GM23338 (cell line): ENCODE results near the gene LLPH. TPM values are rescaled to one million over a fixed set of nuclear protein-coding genes. Genes with fewer than 3 reads are reported as not detected.

ENCODE experiments used
- ATAC-seq: fragments of 200-7000 bp; cut with Tn5 transposase; 3 replicates; pipeline ENCODE4 v1.9.1; 2020
- DNase-seq: peaks from one replicate; pipeline ENCODE4 v3.0.0-alpha.2; 2015; ENCODE audit warnings: low spot score
- H2AFZ ChIP-seq: fragments of 200-600 bp; sonication (generic); 2 replicates; pipeline ENCODE4 v1.8.0; 2016; ENCODE audit warnings: antibody characterized with exemption, mild to moderate bottlenecking, moderate library complexity
- H3F3A ChIP-seq: fragments of 200-600 bp; sonication (generic); replicated peaks from 2 replicates; pipeline ENCODE4 v1.8.0; 2017; ENCODE audit warnings: antibody characterized with exemption, mixed run types, low read depth
- H3K27ac ChIP-seq: fragments of 200-600 bp; sonication (generic); 2 replicates; pipeline ENCODE4 v1.6.1; 2016; ENCODE audit warnings: low read depth
- H3K27me3 ChIP-seq: fragments of 200-600 bp; sonication (generic); 2 replicates; pipeline ENCODE4 v1.8.0; 2016; ENCODE audit warnings: mild to moderate bottlenecking, mixed run types, moderate library complexity; ENCODE audit not compliant: insufficient read depth
- H3K36me3 ChIP-seq: fragments of 200-600 bp; sonication (generic); 2 replicates; pipeline ENCODE4 v1.8.0; 2016; ENCODE audit warnings: mild to moderate bottlenecking; ENCODE audit not compliant: insufficient read depth
- H3K4me1 ChIP-seq: fragments of 200-600 bp; sonication (generic); 2 replicates; pipeline ENCODE4 v1.8.0; 2016; ENCODE audit warnings: mild to moderate bottlenecking, moderate library complexity; ENCODE audit not compliant: insufficient read depth
- H3K4me2 ChIP-seq: fragments of 200-600 bp; sonication (generic); 2 replicates; pipeline ENCODE4 v1.7.1; 2017; ENCODE audit warnings: mixed run types
- H3K4me3 ChIP-seq: fragments of 200-600 bp; sonication (generic); 2 replicates; pipeline ENCODE4 v1.6.1; 2016; ENCODE audit warnings: mixed run types
- H3K79me2 ChIP-seq: fragments of 200-600 bp; sonication (generic); replicated peaks from 2 replicates; pipeline ENCODE4 v1.8.0; 2017; ENCODE audit warnings: mild to moderate bottlenecking; ENCODE audit not compliant: insufficient read depth
- H3K9me2 ChIP-seq: fragments of 200-600 bp; sonication (generic); 2 replicates; pipeline ENCODE4 v1.8.0; 2017; ENCODE audit not compliant: insufficient read depth
- H4K20me1 ChIP-seq: fragments of 200-600 bp; sonication (generic); replicated peaks from 2 replicates; pipeline ENCODE4 v1.8.0; 2017; ENCODE audit warnings: mild to moderate bottlenecking; ENCODE audit not compliant: insufficient read depth
- H3K27ac Mint-ChIP-seq: 2 replicates; pipeline ENCODE4 v1.8.0; 2020; ENCODE audit warnings: inconsistent platforms, mild to moderate bottlenecking, moderate library complexity, mixed read lengths
- H3K27me3 Mint-ChIP-seq: 3 replicates; pipeline ENCODE4 v1.8.0; 2022; ENCODE audit warnings: low read depth, mild to moderate bottlenecking, moderate library complexity, mixed read lengths, inconsistent platforms; ENCODE audit not compliant: insufficient read depth, poor library complexity
- H3K36me3 Mint-ChIP-seq: 3 replicates; pipeline ENCODE4 v1.8.0; 2021; ENCODE audit warnings: low read depth, mild to moderate bottlenecking, inconsistent platforms, moderate library complexity, mixed read lengths
- H3K4me1 Mint-ChIP-seq: 3 replicates; pipeline ENCODE4 v1.8.0; 2020; ENCODE audit warnings: mild to moderate bottlenecking, inconsistent platforms, mixed read lengths
- H3K4me3 Mint-ChIP-seq: 3 replicates; pipeline ENCODE4 v1.8.0; 2021; ENCODE audit warnings: moderate library complexity, mild to moderate bottlenecking, inconsistent platforms, mixed read lengths
- H3K9me3 Mint-ChIP-seq: 3 replicates; pipeline ENCODE4 v1.8.0; 2020; ENCODE audit warnings: moderate library complexity, mild to moderate bottlenecking, inconsistent platforms, mixed read lengths
- CREB1 ChIP-seq: fragments of 250-450 bp; sonication (Bioruptor Pico); IDR thresholded peaks from 2 replicates; pipeline ENCODE4 v1.5.0; 2020; ENCODE audit warnings: low read depth, mild to moderate bottlenecking, moderate library complexity
- EZH2 ChIP-seq: fragments of 200-600 bp; sonication (generic); IDR thresholded peaks from one replicate; pipeline ENCODE4 v1.8.0; 2017; ENCODE audit warnings: antibody characterized with exemption, mild to moderate bottlenecking, low read depth; ENCODE audit not compliant: unreplicated experiment
- EZH2phosphoT487 ChIP-seq: fragments of 200-600 bp; sonication (generic); IDR thresholded peaks from one replicate; pipeline ENCODE4 v1.8.1; 2018; ENCODE audit warnings: antibody characterized with exemption; ENCODE audit not compliant: unreplicated experiment
- JUNB ChIP-seq: IDR thresholded peaks from one replicate; pipeline ENCODE4 v1.6.1; 2016; ENCODE audit warnings: antibody characterized with exemption; ENCODE audit not compliant: unreplicated experiment
- NANOG ChIP-seq: IDR thresholded peaks from 2 replicates; pipeline ENCODE4 v1.6.1; 2016; ENCODE audit warnings: antibody characterized with exemption, borderline replicate concordance
- POLR2AphosphoS5 ChIP-seq: IDR thresholded peaks from 2 replicates; pipeline ENCODE4 v1.6.1; 2016; ENCODE audit warnings: antibody characterized with exemption, low read depth
- STAT1 ChIP-seq: IDR thresholded peaks from one replicate; pipeline ENCODE4 v1.6.1; 2016; ENCODE audit warnings: antibody characterized with exemption; ENCODE audit not compliant: unreplicated experiment
- ZNF114 ChIP-seq: fragments of 250-450 bp; sonication (Bioruptor Pico); IDR thresholded peaks from 2 replicates; pipeline ENCODE4 v1.5.0; 2020; ENCODE audit warnings: mild to moderate bottlenecking, moderate library complexity
- ZNF331 ChIP-seq: fragments of 250-450 bp; sonication (Bioruptor Pico); IDR thresholded peaks from 2 replicates; pipeline ENCODE4 v1.5.0; 2020; ENCODE audit warnings: low read depth, mild to moderate bottlenecking, moderate library complexity
- polyA plus RNA-seq: library from polyadenylated mRNA; unstranded; fragments of >200 nt; fragmentation: Nextera tagmentation; extraction: Ambion mirVana; gene quantifications from 2 replicates; pipeline ENCODE4 v1.2.1, GENCODE V29; 2016
- total RNA-seq: library from RNA; depleted of rRNA; stranded (reverse); fragments of >200 nt; shearing (Covaris generic); gene quantifications from 2 replicates; pipeline ENCODE4 v1.2.3, GENCODE V29; 2014
- TF ChIP-seq, protein P1 (sequence below): IDR thresholded peaks from one replicate; pipeline ENCODE4 v1.6.1; 2018; ENCODE audit warnings: antibody characterized with exemption; ENCODE audit not compliant: unreplicated experiment
- TF ChIP-seq, protein P2 (sequence below): IDR thresholded peaks from 2 replicates; pipeline ENCODE4 v1.6.1; 2016; ENCODE audit warnings: antibody characterized with exemption
- TF ChIP-seq, protein P3 (sequence below), 2 experiments: fragments of 200-600 bp in 1 of 2; sonication (generic) in 1 of 2; conservative IDR thresholded peaks; 2 replicates each; pipeline versions ENCODE4 v1.5.1 to v1.6.1; 2016 to 2017; ENCODE audit warnings: antibody characterized with exemption in 2 of 2, low read depth in 2 of 2, mild to moderate bottlenecking in 2 of 2, moderate library complexity in 1 of 2

The LLPH gene
- total and polyA plus RNA-seq, 2 experiments from 2014 or later, result 10.7 to 56.6 TPM

DNA sequence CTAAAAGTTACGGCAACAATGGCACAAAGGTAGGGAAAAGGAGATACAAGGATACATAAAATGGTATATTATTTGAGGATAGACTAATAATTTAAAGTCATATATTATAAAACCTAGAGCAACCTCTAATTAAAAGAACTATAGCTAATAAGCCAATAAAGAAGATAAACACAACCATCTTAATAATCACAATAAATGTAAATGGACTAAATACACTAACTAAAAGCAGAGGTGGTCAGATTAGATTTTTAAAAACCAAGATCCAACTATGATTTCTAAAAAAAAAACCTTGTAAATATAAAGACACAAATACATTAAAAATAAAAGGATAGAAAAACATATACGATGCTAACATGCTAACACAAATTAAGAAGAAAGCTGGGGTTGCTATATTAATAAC, 10.7 kb upstream of the LLPH start (continued):
- TF ChIP-seq, protein P1, sequence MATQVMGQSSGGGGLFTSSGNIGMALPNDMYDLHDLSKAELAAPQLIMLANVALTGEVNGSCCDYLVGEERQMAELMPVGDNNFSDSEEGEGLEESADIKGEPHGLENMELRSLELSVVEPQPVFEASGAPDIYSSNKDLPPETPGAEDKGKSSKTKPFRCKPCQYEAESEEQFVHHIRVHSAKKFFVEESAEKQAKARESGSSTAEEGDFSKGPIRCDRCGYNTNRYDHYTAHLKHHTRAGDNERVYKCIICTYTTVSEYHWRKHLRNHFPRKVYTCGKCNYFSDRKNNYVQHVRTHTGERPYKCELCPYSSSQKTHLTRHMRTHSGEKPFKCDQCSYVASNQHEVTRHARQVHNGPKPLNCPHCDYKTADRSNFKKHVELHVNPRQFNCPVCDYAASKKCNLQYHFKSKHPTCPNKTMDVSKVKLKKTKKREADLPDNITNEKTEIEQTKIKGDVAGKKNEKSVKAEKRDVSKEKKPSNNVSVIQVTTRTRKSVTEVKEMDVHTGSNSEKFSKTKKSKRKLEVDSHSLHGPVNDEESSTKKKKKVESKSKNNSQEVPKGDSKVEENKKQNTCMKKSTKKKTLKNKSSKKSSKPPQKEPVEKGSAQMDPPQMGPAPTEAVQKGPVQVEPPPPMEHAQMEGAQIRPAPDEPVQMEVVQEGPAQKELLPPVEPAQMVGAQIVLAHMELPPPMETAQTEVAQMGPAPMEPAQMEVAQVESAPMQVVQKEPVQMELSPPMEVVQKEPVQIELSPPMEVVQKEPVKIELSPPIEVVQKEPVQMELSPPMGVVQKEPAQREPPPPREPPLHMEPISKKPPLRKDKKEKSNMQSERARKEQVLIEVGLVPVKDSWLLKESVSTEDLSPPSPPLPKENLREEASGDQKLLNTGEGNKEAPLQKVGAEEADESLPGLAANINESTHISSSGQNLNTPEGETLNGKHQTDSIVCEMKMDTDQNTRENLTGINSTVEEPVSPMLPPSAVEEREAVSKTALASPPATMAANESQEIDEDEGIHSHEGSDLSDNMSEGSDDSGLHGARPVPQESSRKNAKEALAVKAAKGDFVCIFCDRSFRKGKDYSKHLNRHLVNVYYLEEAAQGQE, result no peak
- TF ChIP-seq ZNF331 (no peak), JUNB (no peak), ZNF114 (no peak), NANOG (no peak), POLR2AphosphoS5 (no peak), EZH2phosphoT487 (no peak), EZH2 (no peak), STAT1 (no peak), CREB1 (CRISPR knock-in tag) (no peak)
- TF ChIP-seq, protein P2, sequence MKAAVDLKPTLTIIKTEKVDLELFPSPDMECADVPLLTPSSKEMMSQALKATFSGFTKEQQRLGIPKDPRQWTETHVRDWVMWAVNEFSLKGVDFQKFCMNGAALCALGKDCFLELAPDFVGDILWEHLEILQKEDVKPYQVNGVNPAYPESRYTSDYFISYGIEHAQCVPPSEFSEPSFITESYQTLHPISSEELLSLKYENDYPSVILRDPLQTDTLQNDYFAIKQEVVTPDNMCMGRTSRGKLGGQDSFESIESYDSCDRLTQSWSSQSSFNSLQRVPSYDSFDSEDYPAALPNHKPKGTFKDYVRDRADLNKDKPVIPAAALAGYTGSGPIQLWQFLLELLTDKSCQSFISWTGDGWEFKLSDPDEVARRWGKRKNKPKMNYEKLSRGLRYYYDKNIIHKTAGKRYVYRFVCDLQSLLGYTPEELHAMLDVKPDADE, result no peak
- TF ChIP-seq, protein P3, sequence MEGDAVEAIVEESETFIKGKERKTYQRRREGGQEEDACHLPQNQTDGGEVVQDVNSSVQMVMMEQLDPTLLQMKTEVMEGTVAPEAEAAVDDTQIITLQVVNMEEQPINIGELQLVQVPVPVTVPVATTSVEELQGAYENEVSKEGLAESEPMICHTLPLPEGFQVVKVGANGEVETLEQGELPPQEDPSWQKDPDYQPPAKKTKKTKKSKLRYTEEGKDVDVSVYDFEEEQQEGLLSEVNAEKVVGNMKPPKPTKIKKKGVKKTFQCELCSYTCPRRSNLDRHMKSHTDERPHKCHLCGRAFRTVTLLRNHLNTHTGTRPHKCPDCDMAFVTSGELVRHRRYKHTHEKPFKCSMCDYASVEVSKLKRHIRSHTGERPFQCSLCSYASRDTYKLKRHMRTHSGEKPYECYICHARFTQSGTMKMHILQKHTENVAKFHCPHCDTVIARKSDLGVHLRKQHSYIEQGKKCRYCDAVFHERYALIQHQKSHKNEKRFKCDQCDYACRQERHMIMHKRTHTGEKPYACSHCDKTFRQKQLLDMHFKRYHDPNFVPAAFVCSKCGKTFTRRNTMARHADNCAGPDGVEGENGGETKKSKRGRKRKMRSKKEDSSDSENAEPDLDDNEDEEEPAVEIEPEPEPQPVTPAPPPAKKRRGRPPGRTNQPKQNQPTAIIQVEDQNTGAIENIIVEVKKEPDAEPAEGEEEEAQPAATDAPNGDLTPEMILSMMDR (conservative IDR thresholded peaks at IDR 0.05; ENCODE audit: low read depth in 2 of 2), result no peak

DNA sequence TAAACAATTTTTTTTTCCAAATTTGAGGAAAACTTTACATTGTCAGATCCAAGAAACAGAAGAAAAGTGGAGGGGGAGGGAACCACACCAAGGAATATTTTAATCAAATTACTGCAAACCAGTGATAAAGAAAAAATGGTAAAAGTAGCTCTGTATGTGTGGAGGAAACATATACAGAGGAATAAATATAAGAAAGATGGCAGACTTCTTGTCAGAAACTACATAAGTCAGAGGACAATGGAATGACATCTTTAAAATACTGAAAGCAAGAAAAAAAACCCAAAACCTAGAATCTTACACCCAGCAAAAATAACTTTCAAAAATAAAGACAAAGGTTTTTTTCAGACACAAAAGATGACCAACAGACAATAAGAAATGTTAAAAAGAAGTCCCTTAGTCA, 10.2 kb upstream of the LLPH start:
- H3K27me3 ChIP-seq, result no peaks in the 10 kb centered on the region
- no peak for ATAC-seq
- no peak for TF ChIP-seq EZH2phosphoT487
- no peak for TF ChIP-seq JUNB
- TF ChIP-seq POLR2AphosphoS5, result no peak
- no peak for TF ChIP-seq NANOG
- TF ChIP-seq ZNF114, result no peak
- no peak for TF ChIP-seq STAT1
- TF ChIP-seq, protein P3 (conservative IDR thresholded peaks at IDR 0.05; ENCODE audit: low read depth in 2 of 2), result no peak
- TF ChIP-seq ZNF331, result no peak
- TF ChIP-seq, protein P2, result no peak

More for the DNA sequence above, 10.2 kb upstream of the LLPH start:
- Histone ChIP-seq H4K20me1 (no peaks in the 10 kb centered on the region), H3K9me2 (no peaks in the 10 kb centered on the region), H3K27ac (no peak overlapping the region), H3K36me3 (peaks cover 9% of the 10 kb centered on the region; the same call in 1 of the 2 replicates), H2AFZ (no peak overlapping the region), H3K79me2 (no peaks in the 10 kb centered on the region), H3K4me2 (no peak overlapping the region), H3K4me1 (peaks cover 2% of the 10 kb centered on the region; the same call in 1 of the 2 replicates), H3K4me3 (no peak overlapping the region; the same call in 1 of the 2 replicates), H3F3A (no peaks in the 10 kb centered on the region)
- Mint-ChIP-seq H3K27me3 (no peaks in the 10 kb centered on the region), H3K4me3 (no peak overlapping the region), H3K9me3 (peaks cover 33% of the 10 kb centered on the region), H3K4me1 (peaks cover 7% of the 10 kb centered on the region), H3K27ac (no peak overlapping the region), H3K36me3 (peaks cover 63% of the 10 kb centered on the region)
- DNase-seq, result peak; percentile 27
